Prostate gland (tissue), 2 donors: ENCODE measurements around the gene POLR3E. TPM values are rescaled to one million over a fixed set of nuclear protein-coding genes. Genes with fewer than 3 reads are reported as not detected.

Source experiments
- DNase-seq: peaks from one replicate; pipeline ENCODE4 v3.0.0-alpha.2; 2019; ENCODE audit warnings: low spot score
- H3K27ac ChIP-seq, 2 donors: fragments of 200-600 bp; sonication (generic); 2 replicates each; pipeline ENCODE4 v1.5.1; 2017 to 2019
- H3K27me3 ChIP-seq: fragments of 200-600 bp; sonication (generic); replicated peaks from 2 replicates; pipeline ENCODE4 v1.5.1; 2019; ENCODE audit not compliant: insufficient read depth
- H3K36me3 ChIP-seq, 2 donors: fragments of 200-600 bp; sonication (generic); 1 replicate in 1 of 2; 2 replicates in 1 of 2; pipeline versions ENCODE4 v1.5.1 to v1.8.1; 2017 to 2019
- H3K4me1 ChIP-seq: fragments of 200-600 bp; sonication (generic); replicated peaks from 2 replicates; pipeline ENCODE4 v1.5.1; 2019
- H3K4me3 ChIP-seq, 2 donors: fragments of 200-600 bp; sonication (generic); 2 replicates each; pipeline ENCODE4 v1.5.1; 2017 to 2019
- H3K9me3 ChIP-seq: fragments of 200-600 bp; sonication (generic); 2 replicates; pipeline ENCODE4 v1.5.1; 2017
- POLR2A ChIP-seq: fragments of 450-650 bp; IDR thresholded peaks from one replicate; pipeline ENCODE4 v1.6.1; 2016; ENCODE audit warnings: antibody characterized with exemption, mild to moderate bottlenecking
- POLR2AphosphoS5 ChIP-seq: sonication (generic); formaldehyde crosslinking; IDR thresholded peaks from one replicate; pipeline ENCODE4 v1.6.1; 2017; ENCODE audit warnings: antibody characterized with exemption
- WGBS: methylation state at CpG from one replicate; pipeline ENCODE4 v1.1.5; 2018; 5-methylcytosine and 5-hydroxymethylcytosine counted together
- intact Hi-C: fragments of 100-400 bp; cut with DNase I; formaldehyde crosslinking; loops from one replicate; pipeline ENCODE4 v1.14.2; 2022
- total RNA-seq, 2 donors: library from RNA; depleted of rRNA; stranded (reverse); fragments of >200 nt; gene quantifications; one replicate each; pipeline ENCODE4 v1.1.0, GENCODE V29; 2016
- TF ChIP-seq, protein P1 (sequence below), 4 experiments: fragments of 200-600 bp in 2 of 4; fragments of 450-650 bp in 2 of 4; sonication (generic) in 2 of 4; IDR thresholded peaks; 1 replicate in 3 of 4; 2 replicates in 1 of 4; pipeline ENCODE4 v1.5.1; 2016 to 2019; ENCODE audit warnings: antibody characterized with exemption in 4 of 4, mild to moderate bottlenecking in 2 of 4, moderate library complexity in 2 of 4

POLR3E gene
- total RNA-seq, 2 donors from 2014 or later = 52.3 to 61.7 TPM

DNA sequence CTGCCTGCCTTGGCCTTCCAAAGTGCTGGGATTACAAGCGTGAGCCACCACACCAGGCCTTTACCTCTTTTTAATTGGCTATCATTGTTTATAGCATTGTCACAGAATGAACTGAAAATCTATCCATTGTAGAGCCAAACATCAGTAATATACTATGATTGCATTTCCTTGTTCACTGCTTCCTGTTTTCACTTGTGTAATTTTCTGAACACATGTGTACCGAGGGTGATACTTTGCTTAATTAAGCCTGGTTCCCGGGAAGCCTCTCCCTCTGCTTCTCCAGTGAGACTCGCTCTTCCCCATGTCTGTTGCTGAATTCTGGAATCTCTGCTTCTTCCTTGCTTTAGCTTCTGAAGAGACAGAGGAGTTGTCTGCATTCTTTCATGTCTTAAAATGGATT lies 33.1 kb downstream of the POLR3E start:
- WGBS = 57% methylated on average over 4 of the region's 4 CpGs
- H3K4me3 ChIP-seq = no peak overlapping the region
- no peaks in the 10 kb centered on the region for H3K27me3 ChIP-seq
- no peak for TF ChIP-seq POLR2AphosphoS5
- no peak for TF ChIP-seq POLR2A
- TF ChIP-seq, protein P1, sequence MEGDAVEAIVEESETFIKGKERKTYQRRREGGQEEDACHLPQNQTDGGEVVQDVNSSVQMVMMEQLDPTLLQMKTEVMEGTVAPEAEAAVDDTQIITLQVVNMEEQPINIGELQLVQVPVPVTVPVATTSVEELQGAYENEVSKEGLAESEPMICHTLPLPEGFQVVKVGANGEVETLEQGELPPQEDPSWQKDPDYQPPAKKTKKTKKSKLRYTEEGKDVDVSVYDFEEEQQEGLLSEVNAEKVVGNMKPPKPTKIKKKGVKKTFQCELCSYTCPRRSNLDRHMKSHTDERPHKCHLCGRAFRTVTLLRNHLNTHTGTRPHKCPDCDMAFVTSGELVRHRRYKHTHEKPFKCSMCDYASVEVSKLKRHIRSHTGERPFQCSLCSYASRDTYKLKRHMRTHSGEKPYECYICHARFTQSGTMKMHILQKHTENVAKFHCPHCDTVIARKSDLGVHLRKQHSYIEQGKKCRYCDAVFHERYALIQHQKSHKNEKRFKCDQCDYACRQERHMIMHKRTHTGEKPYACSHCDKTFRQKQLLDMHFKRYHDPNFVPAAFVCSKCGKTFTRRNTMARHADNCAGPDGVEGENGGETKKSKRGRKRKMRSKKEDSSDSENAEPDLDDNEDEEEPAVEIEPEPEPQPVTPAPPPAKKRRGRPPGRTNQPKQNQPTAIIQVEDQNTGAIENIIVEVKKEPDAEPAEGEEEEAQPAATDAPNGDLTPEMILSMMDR (IDR thresholded peaks at IDR 0.05) = no peak
- intact Hi-C loops = no loop called here
- peaks cover 6 to 25% of the 10 kb centered on the region in 2 donors for H3K36me3 ChIP-seq
- DNase-seq = no peak
- H3K9me3 ChIP-seq = no peaks in the 10 kb centered on the region
- H3K27ac ChIP-seq = no peak overlapping the region
- peaks cover 2% of the 10 kb centered on the region for H3K4me1 ChIP-seq

- intact Hi-C loops = no loop called here
- TF ChIP-seq POLR2A (no peak), POLR2AphosphoS5 (no peak)
- TF ChIP-seq, protein P1 (IDR thresholded peaks at IDR 0.05) = no peak
- H3K27ac ChIP-seq = no peak overlapping the region
- peaks cover 2% of the 10 kb centered on the region for H3K4me1 ChIP-seq
- H3K36me3 ChIP-seq = peaks cover 6% of the 10 kb centered on the region in 2 donors
- H3K9me3 ChIP-seq = no peaks in the 10 kb centered on the region
- H3K4me3 ChIP-seq = no peak overlapping the region
- H3K27me3 ChIP-seq = no peaks in the 10 kb centered on the region
- no peak for DNase-seq
- 73% methylated on average over 6 of the region's 6 CpGs for WGBS
Observed at GRCh38 chr16:22333457-22333994, 36.3 kb downstream of the POLR3E start.

DNA sequence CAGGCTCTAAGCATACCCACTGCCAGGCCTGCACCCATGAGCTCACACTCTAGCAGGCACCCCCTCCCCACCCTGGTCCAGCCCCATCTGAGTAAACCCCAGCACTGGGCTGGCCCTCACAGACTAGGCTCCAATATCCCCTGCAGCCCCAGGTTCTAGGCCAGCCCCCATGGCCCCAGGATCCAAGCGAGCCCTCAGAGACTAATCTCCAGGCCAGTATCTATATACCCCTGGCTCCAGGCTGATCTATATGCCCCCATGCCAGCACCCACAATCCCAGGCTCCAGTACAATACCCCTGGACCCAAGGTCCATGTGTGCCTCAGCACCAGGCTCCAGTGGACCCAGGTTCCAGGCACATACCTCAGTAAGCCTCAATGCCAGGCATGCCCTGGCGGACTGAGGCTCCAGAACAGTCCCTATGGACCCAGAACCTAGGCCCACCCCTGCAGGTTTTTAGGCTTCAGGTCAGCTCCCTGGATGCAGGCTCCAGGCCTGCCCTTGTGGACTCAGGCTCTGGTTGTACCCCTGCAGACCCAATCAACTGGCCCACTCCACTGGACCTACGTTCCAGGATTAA lies 38.5 kb downstream of the POLR3E start:
- Histone ChIP-seq H3K27me3 (no peaks in the 10 kb centered on the region), H3K4me1 (no peaks in the 10 kb centered on the region), H3K27ac (no peak overlapping the region), H3K9me3 (no peaks in the 10 kb centered on the region), H3K4me3 (no peak overlapping the region), H3K36me3 (peaks cover 6% of the 10 kb centered on the region in 2 donors)
- DNase-seq = no peak
- WGBS = 95% methylated on average over 3 of the region's 3 CpGs
- TF ChIP-seq POLR2AphosphoS5 (no peak), POLR2A (no peak)
- TF ChIP-seq, protein P1 (IDR thresholded peaks at IDR 0.05) = no peak
- intact Hi-C loops = no loop called here

DNA sequence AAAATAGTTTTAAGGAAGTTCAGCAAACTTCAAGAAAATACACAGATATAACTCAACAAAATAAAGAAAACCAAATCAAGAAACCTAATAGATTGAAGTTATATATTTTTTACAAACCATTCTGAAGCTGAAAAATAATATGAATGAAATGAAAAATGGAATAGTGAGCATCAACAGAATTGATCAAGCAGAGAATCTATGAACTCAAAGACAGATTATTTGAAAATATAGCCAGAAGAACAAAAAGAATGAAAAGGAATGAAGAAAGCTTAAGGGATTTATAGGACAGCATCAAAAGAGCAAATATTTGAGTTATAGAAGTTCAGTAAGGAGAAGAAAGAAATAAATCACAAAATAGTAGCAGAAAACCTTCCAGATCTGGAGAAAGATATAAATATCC lies 39.4 kb downstream of the POLR3E start:
- Histone ChIP-seq H3K9me3 (no peaks in the 10 kb centered on the region), H3K27me3 (no peaks in the 10 kb centered on the region), H3K4me3 (no peak overlapping the region), H3K27ac (no peak overlapping the region), H3K4me1 (no peaks in the 10 kb centered on the region), H3K36me3 (peaks cover 6% of the 10 kb centered on the region in 2 donors)
- no peak for DNase-seq
- TF ChIP-seq POLR2AphosphoS5 = no peak
- no peak for TF ChIP-seq POLR2A
- TF ChIP-seq, protein P1 (IDR thresholded peaks at IDR 0.05) = no peak
- intact Hi-C loops = no loop called here

DNA sequence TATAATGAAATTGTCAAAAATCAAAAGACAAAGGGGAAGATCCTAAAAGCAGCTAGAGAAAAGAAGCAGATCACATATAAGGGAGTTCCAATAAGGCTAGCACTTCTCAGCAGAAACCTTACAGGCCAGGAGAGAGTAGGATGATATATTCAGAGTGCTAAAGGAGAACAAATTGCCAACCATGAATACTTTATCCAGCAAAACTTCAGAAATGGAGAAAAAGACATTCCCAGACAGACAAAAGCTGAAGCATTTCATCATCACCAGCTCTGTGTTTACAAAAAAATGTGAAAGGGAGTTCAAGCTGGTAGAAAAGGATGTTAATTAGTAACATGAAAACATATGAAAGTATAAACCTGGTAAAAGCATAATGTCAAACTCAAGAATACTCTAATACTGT lies 39.8 kb downstream of the POLR3E start:
- Histone ChIP-seq H3K4me1 (no peaks in the 10 kb centered on the region), H3K27ac (no peak overlapping the region), H3K4me3 (no peak overlapping the region), H3K9me3 (no peaks in the 10 kb centered on the region), H3K36me3 (peaks cover 6% of the 10 kb centered on the region in 2 donors), H3K27me3 (no peaks in the 10 kb centered on the region)
- no peak for DNase-seq
- no peak for TF ChIP-seq POLR2AphosphoS5
- TF ChIP-seq POLR2A = no peak
- TF ChIP-seq, protein P1 (IDR thresholded peaks at IDR 0.05) = no peak
- intact Hi-C loops = no loop called here
